PC-9 (cell line): ENCODE data around the gene MAD2L1. TPM values are rescaled to one million over a fixed set of nuclear protein-coding genes. Genes with fewer than 3 reads are reported as not detected.

Source experiments
- Bru-seq: library from RNA; stranded (reverse); fragments of 400-500 nt; gene quantifications from one replicate; lab custom pipeline; 2021; lab: Mats Ljungman, UMichigan
- BruChase-seq, 2 experiments: library from RNA; stranded (reverse); fragments of 400-500 nt; gene quantifications; one replicate each; lab custom pipeline; 2021; lab: Mats Ljungman, UMichigan
- BruUV-seq: library from RNA; stranded (reverse); fragments of 400-500 nt; replicated peaks from 2 replicates; lab custom pipeline; 2021; lab: Mats Ljungman, UMichigan
- CTCF ChIA-PET: fragments of 300-600 bp; sonication (Branson Sonifier 250); formaldehyde crosslinking; loops from one replicate; lab custom pipeline; 2022; ENCODE audit warnings: antibody characterized with exemption; lab: Charles Lee
- POLR2A ChIA-PET: fragments of 300-600 bp; sonication (Branson Sonifier 250); formaldehyde crosslinking; loops from one replicate; lab custom pipeline; 2022; ENCODE audit warnings: antibody characterized with exemption; ENCODE audit not compliant: unreplicated experiment; lab: Charles Lee
- DNase-seq, 2 experiments: peaks; one replicate each; pipeline versions ENCODE4 v3.0.0 to v3.0.0-alpha.2; 2015 to 2022; ENCODE audit warnings: mixed read lengths in 1 of 2
- H2AFZ ChIP-seq: fragments of 200-600 bp; sonication (generic); 2 replicates; pipeline ENCODE4 v1.8.1; 2017; ENCODE audit warnings: antibody characterized with exemption
- H3F3A ChIP-seq: fragments of 200-600 bp; sonication (generic); 2 replicates; pipeline ENCODE4 v1.8.1; 2017; ENCODE audit warnings: antibody characterized with exemption, mild to moderate bottlenecking, low read depth; ENCODE audit not compliant: insufficient read depth
- H3K27ac ChIP-seq: fragments of 200-600 bp; sonication (generic); 2 replicates; pipeline ENCODE4 v1.6.1; 2016; ENCODE audit warnings: mixed run types
- H3K27me3 ChIP-seq: fragments of 200-600 bp; sonication (generic); 2 replicates; pipeline ENCODE4 v1.6.1; 2016; ENCODE audit warnings: low read depth, mixed run types; ENCODE audit not compliant: insufficient read depth
- H3K36me3 ChIP-seq: fragments of 200-600 bp; sonication (generic); 2 replicates; pipeline ENCODE4 v1.6.1; 2016; ENCODE audit warnings: low read depth, mixed run types
- H3K4me1 ChIP-seq: fragments of 200-600 bp; sonication (generic); replicated peaks from 2 replicates; pipeline ENCODE4 v1.6.1; 2016; ENCODE audit warnings: mixed run types; ENCODE audit not compliant: insufficient read depth
- H3K4me2 ChIP-seq: fragments of 200-600 bp; sonication (generic); 2 replicates; pipeline ENCODE4 v1.6.1; 2017; ENCODE audit warnings: mixed run types
- H3K4me3 ChIP-seq: fragments of 200-600 bp; sonication (generic); 2 replicates; pipeline ENCODE4 v1.6.1; 2016; ENCODE audit warnings: mixed run types
- H3K79me2 ChIP-seq: fragments of 200-600 bp; sonication (generic); 2 replicates; pipeline ENCODE4 v1.6.1; 2017; ENCODE audit warnings: low read depth, mixed run types
- H3K9me2 ChIP-seq: fragments of 200-600 bp; sonication (generic); 2 replicates; pipeline ENCODE4 v1.8.1; 2017; ENCODE audit warnings: mild to moderate bottlenecking; ENCODE audit not compliant: insufficient read depth
- H3K9me3 ChIP-seq: fragments of 200-600 bp; sonication (generic); 2 replicates; pipeline ENCODE4 v1.8.1; 2016; ENCODE audit warnings: low read depth; ENCODE audit not compliant: insufficient read depth
- H4K20me1 ChIP-seq: fragments of 200-600 bp; sonication (generic); 2 replicates; pipeline ENCODE4 v1.8.1; 2017; ENCODE audit not compliant: insufficient read depth
- CTCF ChIP-seq: fragments of 200-600 bp; sonication (generic); conservative IDR thresholded peaks from 2 replicates; pipeline ENCODE4 v1.6.1; 2017; ENCODE audit warnings: mixed run types, antibody characterized with exemption, mild to moderate bottlenecking, moderate library complexity
- EZH2 ChIP-seq: fragments of 200-600 bp; sonication (generic); IDR thresholded peaks from 2 replicates; pipeline ENCODE4 v1.8.0; 2017; ENCODE audit warnings: antibody characterized with exemption, low read depth
- intact Hi-C: fragments of 100-400 bp; cut with micrococcal nuclease; formaldehyde crosslinking; loops from one replicate; pipeline ENCODE4 v1.10.0; 2022; ENCODE audit not compliant: unreplicated experiment
- long read RNA-seq: library from polyadenylated mRNA; stranded (forward); transcript quantifications from one replicate; pipeline ENCODE4 v2.0.0, GENCODE V29; 2022
- total RNA-seq: library from RNA; stranded (reverse); gene quantifications from 2 replicates; pipeline ENCODE4 v1.2.3, GENCODE V29; 2021

The MAD2L1 gene
- total RNA-seq = 24.7 and 34.4 TPM in 2 replicates
- Bru-seq, nascent RNA = percentile 88 among the genes with signal in this experiment
- BruChase-seq, experiment 1, labeled RNA remaining after a 2-hour chase = percentile 79 among the genes with signal in this experiment
- BruChase-seq, experiment 2, labeled RNA remaining after a 6-hour chase = percentile 93 among the genes with signal in this experiment
- long read RNA-seq, full-length matches to known transcripts = 136 of 138 reads
- long read RNA-seq, partial matches to known transcripts = 1 of 138 reads
- long read RNA-seq, other reads (novel, unspliced or antisense) = 1 of 138 reads

- H3K9me2 ChIP-seq = no peaks in the 10 kb centered on the region
- H3F3A ChIP-seq = no peaks in the 10 kb centered on the region
- H3K9me3 ChIP-seq = no peaks in the 10 kb centered on the region
- H3K79me2 ChIP-seq = peaks cover 63% of the 10 kb centered on the region
- POLR2A ChIA-PET = interaction anchor here (0.6 kb wide), 2 partner anchors 1026 to 1290 kb away, joined by 3 to 4 read pairs; no protein-coding TSS in a partner anchor
- peak within 1 kb of the TSS; percentile 77 for H3K27ac ChIP-seq
- no peaks in the 10 kb centered on the region for H3K36me3 ChIP-seq
- intact Hi-C loops = no loop called here
- H3K4me1 ChIP-seq = peaks cover 21% of the 10 kb centered on the region
- TSS peak; percentile 88 for BruUV-seq
- peak within 1 kb of the TSS; percentile 91 for H2AFZ ChIP-seq
- TF ChIP-seq CTCF (no peak), EZH2 (no peak)
- H3K4me3 ChIP-seq = peak within 1 kb of the TSS; percentile 89
- CTCF ChIA-PET = interaction anchor here (0.6 kb wide), 1 partner anchor 111 kb away, joined by 4 read pairs; no protein-coding TSS in a partner anchor
- peak within 1 kb of the TSS; percentile 90 for H3K4me2 ChIP-seq
- no peaks in the 10 kb centered on the region for H4K20me1 ChIP-seq
- H3K27me3 ChIP-seq = no peaks in the 10 kb centered on the region
- DNase-seq = peak; percentile 89 to 92
These were observed at the start of gene MAD2L1 for GRCh38 chr4:120066517-120067340. Gene MAD2L1, minus strand, starts transcription at chr4:120066848. Its CDS starts 114 bp downstream, at chr4:120066734.

GRCh38 chr4:120111745-120112144, 45.1 kb upstream of the MAD2L1 start:
- H4K20me1 ChIP-seq = no peaks in the 10 kb centered on the region
- no peaks in the 10 kb centered on the region for H3K79me2 ChIP-seq
- DNase-seq = no peak
- no peaks in the 10 kb centered on the region for H3K36me3 ChIP-seq
- no peaks in the 10 kb centered on the region for H3K9me2 ChIP-seq
- H3K27ac ChIP-seq = no peak overlapping the region
- H3K4me3 ChIP-seq = no peak overlapping the region
- no peak overlapping the region for H2AFZ ChIP-seq
- intact Hi-C loops = no loop called here
- H3K9me3 ChIP-seq = no peaks in the 10 kb centered on the region
- ChIA-PET POLR2A (no interaction called here), CTCF (interaction anchor here (0.9 kb wide), 1 partner anchor 166 kb away, joined by 13 read pairs; no protein-coding TSS in a partner anchor)
- no peaks in the 10 kb centered on the region for H3K27me3 ChIP-seq
- H3F3A ChIP-seq = no peaks in the 10 kb centered on the region
- no peaks in the 10 kb centered on the region for H3K4me1 ChIP-seq
- no TSS peak for BruUV-seq
- TF ChIP-seq EZH2 = no peak
- TF ChIP-seq CTCF = no peak
- no peak overlapping the region for H3K4me2 ChIP-seq

GRCh38 chr4:120109406-120109805, 42.8 kb upstream of the MAD2L1 start:
- H3K4me3 ChIP-seq = no peak overlapping the region
- H3K36me3 ChIP-seq = no peaks in the 10 kb centered on the region
- no peak for DNase-seq
- no TSS peak for BruUV-seq
- no peak overlapping the region for H2AFZ ChIP-seq
- H3K27me3 ChIP-seq = no peaks in the 10 kb centered on the region
- ChIA-PET CTCF (no interaction called here), POLR2A (no interaction called here)
- H3K27ac ChIP-seq = no peak overlapping the region
- H3K9me2 ChIP-seq = no peaks in the 10 kb centered on the region
- no peak overlapping the region for H3K4me2 ChIP-seq
- H3F3A ChIP-seq = no peaks in the 10 kb centered on the region
- no peaks in the 10 kb centered on the region for H3K4me1 ChIP-seq
- H4K20me1 ChIP-seq = no peaks in the 10 kb centered on the region
- H3K9me3 ChIP-seq = no peaks in the 10 kb centered on the region
- H3K79me2 ChIP-seq = no peaks in the 10 kb centered on the region
- TF ChIP-seq EZH2 (no peak), CTCF (no peak)
- intact Hi-C loops = no loop called here
